Panc1 (cell line): ENCODE measurements around the gene ARID5B. TPM values are rescaled to one million over a fixed set of nuclear protein-coding genes. Genes with fewer than 3 reads are reported as not detected.
"Not testable (repeated sequence)": the region's sequence is repeated elsewhere in the genome, so short reads cannot be mapped to it uniquely, and the experiment has no call there.

ENCODE experiments used
- ATAC-seq: fragments of 200-7000 bp; cut with Tn5 transposase; 2 replicates; pipeline ENCODE4 v1.9.1; 2020; ENCODE audit warnings: mild to moderate bottlenecking, moderate library complexity
- BruUV-seq: library from RNA; stranded (reverse); fragments of 400-500 nt; replicated peaks from 2 replicates; lab custom pipeline; 2021; lab: Mats Ljungman, UMichigan
- CTCF ChIA-PET: fragments of 300-600 bp; sonication (Branson Sonifier 250); formaldehyde crosslinking; loops from one replicate; lab custom pipeline; 2022; ENCODE audit warnings: antibody characterized with exemption; lab: Charles Lee
- POLR2A ChIA-PET: fragments of 300-600 bp; sonication (Branson Sonifier 250); formaldehyde crosslinking; loops from one replicate; lab custom pipeline; 2022; ENCODE audit warnings: antibody characterized with exemption; lab: Charles Lee
- DNase-seq: peaks from one replicate; pipeline ENCODE4 v3.0.0-alpha.2; 2010; ENCODE audit warnings: low read depth, low spot score
- H3K27ac ChIP-seq: 2 replicates; pipeline ENCODE4 v1.5.1; 2011; ENCODE audit warnings: mild to moderate bottlenecking, low read length, inconsistent platforms
- H3K27me3 ChIP-seq: fragments of 200-500 bp; sonication (Bioruptor generic); 2 replicates; pipeline ENCODE4 v1.6.0; 2014; ENCODE audit warnings: low read length, inconsistent platforms; ENCODE audit not compliant: control insufficient read depth, insufficient read depth
- H3K36me3 ChIP-seq: fragments of 200-500 bp; sonication (Bioruptor generic); 2 replicates; pipeline ENCODE4 v1.5.1; 2014; ENCODE audit warnings: inconsistent platforms, mild to moderate bottlenecking, low read length, moderate library complexity; ENCODE audit not compliant: control insufficient read depth, insufficient read depth
- H3K4me1 ChIP-seq: 2 replicates; pipeline ENCODE4 v1.5.1; 2011; ENCODE audit warnings: inconsistent platforms, mild to moderate bottlenecking, low read length, moderate library complexity; ENCODE audit not compliant: control insufficient read depth, insufficient read depth
- H3K4me3 ChIP-seq, 2 experiments: 2 replicates each; pipeline ENCODE4 v1.5.1; 2011 to 2012; ENCODE audit warnings: low read depth in 2 of 2, low read length in 2 of 2, mild to moderate bottlenecking in 2 of 2, inconsistent platforms in 1 of 2, moderate library complexity in 1 of 2
- H3K9me3 ChIP-seq: fragments of 200-500 bp; sonication (Bioruptor generic); 2 replicates; pipeline ENCODE4 v1.5.1; 2014; ENCODE audit warnings: low read depth, mild to moderate bottlenecking, inconsistent platforms, low read length, moderate library complexity; ENCODE audit not compliant: control insufficient read depth, insufficient read depth
- POLR2AphosphoS5 ChIP-seq: IDR thresholded peaks from 2 replicates; pipeline ENCODE4 v1.6.1; 2012; ENCODE audit warnings: mild to moderate bottlenecking, low read depth, low read length, moderate library complexity
- REST ChIP-seq, 2 experiments: IDR thresholded peaks; 2 replicates each; pipeline ENCODE4 v1.6.1; 2011 to 2012; ENCODE audit warnings: low read depth in 2 of 2, control low read depth in 1 of 2, low read length in 1 of 2, mild to moderate bottlenecking in 1 of 2, moderate library complexity in 1 of 2; ENCODE audit not compliant: insufficient read depth in 1 of 2
- SIN3A ChIP-seq: IDR thresholded peaks from 2 replicates; pipeline ENCODE4 v1.6.1; 2012; ENCODE audit warnings: low read depth, mild to moderate bottlenecking, low read length, moderate library complexity, borderline replicate concordance; ENCODE audit not compliant: insufficient read depth
- TCF7L2 ChIP-seq: IDR thresholded peaks from 2 replicates; pipeline ENCODE4 v1.6.1; 2011; ENCODE audit warnings: mild to moderate bottlenecking, low read depth, low read length, inconsistent platforms
- in situ Hi-C: cut with HindIII; loops from 2 replicates; pipeline ENCODE4 v1.10.0; 2016; ENCODE audit warnings: low sequenced_read_pairs, low pct_unique_long_range_greater_than_20kb
- intact Hi-C: fragments of 100-400 bp; cut with micrococcal nuclease; formaldehyde crosslinking; loops from one replicate; pipeline ENCODE4 v1.10.0; 2022; ENCODE audit not compliant: unreplicated experiment
- total RNA-seq: library from RNA; stranded (reverse); gene quantifications from one replicate; pipeline ENCODE4 v1.2.1, GENCODE V29; 2021; ENCODE audit not compliant: unreplicated experiment
- TF ChIP-seq, protein P1 (sequence below): fragments of 450-650 bp; IDR thresholded peaks from 2 replicates; pipeline ENCODE4 v1.5.1; 2017; ENCODE audit warnings: mild to moderate bottlenecking

The ARID5B gene
- total RNA-seq, 1 experiment from 2014 or later: 22.7 TPM

- in situ Hi-C loops (no loop called here), intact Hi-C loops (no loop called here)
- no peak for TF ChIP-seq SIN3A
- no peak for TF ChIP-seq POLR2AphosphoS5
- TF ChIP-seq REST (IDR thresholded peaks at IDR 0.05; ENCODE audit: insufficient read depth in 1 of 2, low read depth in 2 of 2, low read length in 1 of 2): no peak
- TF ChIP-seq TCF7L2: no peak
- TF ChIP-seq, protein P1, sequence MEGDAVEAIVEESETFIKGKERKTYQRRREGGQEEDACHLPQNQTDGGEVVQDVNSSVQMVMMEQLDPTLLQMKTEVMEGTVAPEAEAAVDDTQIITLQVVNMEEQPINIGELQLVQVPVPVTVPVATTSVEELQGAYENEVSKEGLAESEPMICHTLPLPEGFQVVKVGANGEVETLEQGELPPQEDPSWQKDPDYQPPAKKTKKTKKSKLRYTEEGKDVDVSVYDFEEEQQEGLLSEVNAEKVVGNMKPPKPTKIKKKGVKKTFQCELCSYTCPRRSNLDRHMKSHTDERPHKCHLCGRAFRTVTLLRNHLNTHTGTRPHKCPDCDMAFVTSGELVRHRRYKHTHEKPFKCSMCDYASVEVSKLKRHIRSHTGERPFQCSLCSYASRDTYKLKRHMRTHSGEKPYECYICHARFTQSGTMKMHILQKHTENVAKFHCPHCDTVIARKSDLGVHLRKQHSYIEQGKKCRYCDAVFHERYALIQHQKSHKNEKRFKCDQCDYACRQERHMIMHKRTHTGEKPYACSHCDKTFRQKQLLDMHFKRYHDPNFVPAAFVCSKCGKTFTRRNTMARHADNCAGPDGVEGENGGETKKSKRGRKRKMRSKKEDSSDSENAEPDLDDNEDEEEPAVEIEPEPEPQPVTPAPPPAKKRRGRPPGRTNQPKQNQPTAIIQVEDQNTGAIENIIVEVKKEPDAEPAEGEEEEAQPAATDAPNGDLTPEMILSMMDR: no peak
- Histone ChIP-seq H3K4me3 (no peak overlapping the region), H3K36me3 (no peaks in the 10 kb centered on the region), H3K27me3 (no peaks in the 10 kb centered on the region), H3K4me1 (peaks cover 13% of the 10 kb centered on the region; the same call in 1 of the 2 replicates), H3K9me3 (no peaks in the 10 kb centered on the region), H3K27ac (peak overlapping the region; percentile 68; the same call in 1 of the 2 replicates)
- ATAC-seq: no peak
- DNase-seq: no peak
- ChIA-PET POLR2A (interaction anchor here (0.6 kb wide), 1 partner anchor 10 kb away, joined by 3 read pairs; no protein-coding TSS in a partner anchor), CTCF (no interaction called here)
- BruUV-seq: no TSS peak
These were observed 34.7 kb upstream of the ARID5B start for GRCh38 chr10:61866700-61867368.

DNA sequence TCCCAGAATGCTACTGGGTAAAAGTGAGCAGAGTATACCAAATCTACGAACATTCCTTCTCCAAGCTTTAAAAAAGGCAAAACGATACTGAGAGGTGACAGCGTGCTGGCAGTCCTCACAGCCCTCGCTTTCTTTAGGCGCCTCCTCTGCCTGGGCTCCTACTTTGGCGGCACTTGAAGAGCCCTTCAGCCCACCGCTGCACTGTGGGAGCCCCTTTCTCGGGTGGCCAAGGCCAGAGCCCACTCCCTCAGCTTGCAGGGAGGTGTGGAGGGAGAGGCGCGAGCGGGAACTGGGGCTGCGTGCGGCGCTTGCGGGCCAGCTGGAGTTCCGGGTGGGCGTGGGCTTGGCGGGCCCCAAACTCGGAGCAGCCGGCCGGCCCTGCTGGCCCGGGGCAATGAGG is 34.1 kb upstream of the ARID5B start:
- in situ Hi-C loops, H3K9me3 ChIP-seq, intact Hi-C loops, H3K27me3 ChIP-seq, H3K4me3 ChIP-seq, H3K36me3 ChIP-seq, BruUV-seq, ATAC-seq, DNase-seq: not testable (repeated sequence)
- Histone ChIP-seq H3K27ac (0 out of 2 replicates have a peak overlapping the region, but pooled peaks have one; percentile 68), H3K4me1 (peaks cover 13% of the 10 kb centered on the region; the same call in 1 of the 2 replicates)
- ChIA-PET POLR2A (interaction anchor here (0.6 kb wide), 1 partner anchor 9 kb away, joined by 3 read pairs; no protein-coding TSS in a partner anchor), CTCF (interaction anchor here (0.7 kb wide), 1 partner anchor 29 kb away, joined by 3 read pairs; no protein-coding TSS in a partner anchor)

DNA sequence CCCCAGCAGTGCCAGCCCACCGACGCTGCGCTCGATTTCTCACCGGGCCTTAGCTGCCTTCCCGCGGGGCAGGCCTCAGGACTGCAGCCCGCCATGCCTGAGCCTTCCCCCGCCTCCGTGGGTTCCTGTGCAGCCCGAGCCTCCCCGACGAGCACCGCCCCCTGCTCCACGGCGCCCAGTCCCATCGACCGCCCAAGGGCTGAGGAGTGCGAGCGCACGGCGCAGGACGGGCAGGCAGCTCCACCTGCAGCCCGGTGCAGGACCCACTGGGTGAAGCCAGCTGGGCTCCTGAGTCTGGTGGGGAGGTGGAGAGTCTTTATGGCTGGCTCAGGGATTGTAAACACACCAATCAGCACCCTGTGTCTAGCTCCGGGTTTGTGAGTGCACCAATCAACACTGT is 33.7 kb upstream of the ARID5B start:
- in situ Hi-C loops, H3K27me3 ChIP-seq, intact Hi-C loops, POLR2A ChIA-PET, H3K36me3 ChIP-seq, ATAC-seq, H3K4me3 ChIP-seq, H3K9me3 ChIP-seq, DNase-seq, BruUV-seq, H3K27ac ChIP-seq: not testable (repeated sequence)
- H3K4me1 ChIP-seq: peaks cover 13% of the 10 kb centered on the region; the same call in 1 of the 2 replicates
- CTCF ChIA-PET: interaction anchor here (0.7 kb wide), 1 partner anchor 29 kb away, joined by 3 read pairs; no protein-coding TSS in a partner anchor
